Activated CD4-positive, alpha-beta T cell treated with anti-CD3 and anti-CD28 coated beads, Interleukin-2, amount 10 ng/mL, durations not matched to agents 7 days and 5 days (primary cell): ENCODE data around the gene SPON2. TPM values are rescaled to one million over a fixed set of nuclear protein-coding genes. Genes with fewer than 3 reads are reported as not detected.

Experiments used
- CTCF ChIA-PET: fragments of 350-600 bp; sonication (Branson Sonifier 250); formaldehyde crosslinking; loops from one replicate; lab custom pipeline; 2021; ENCODE audit warnings: antibody characterized with exemption; lab: Charles Lee
- POLR2A ChIA-PET: fragments of 350-600 bp; sonication (Branson Sonifier 250); formaldehyde crosslinking; loops from one replicate; lab custom pipeline; 2021; ENCODE audit warnings: antibody characterized with exemption; lab: Charles Lee
- DNase-seq: peaks from one replicate; pipeline ENCODE4 v3.0.0-alpha.2; 2020
- H3K27ac Mint-ChIP-seq: one replicate; pipeline ENCODE4 v1.8.0; 2021; ENCODE audit warnings: mild to moderate bottlenecking, moderate library complexity, mixed read lengths
- H3K27me3 Mint-ChIP-seq: one replicate; pipeline ENCODE4 v1.8.0; 2021; ENCODE audit warnings: mixed read lengths
- H3K36me3 Mint-ChIP-seq: one replicate; pipeline ENCODE4 v1.8.0; 2021; ENCODE audit warnings: low read depth, mixed read lengths
- H3K4me1 Mint-ChIP-seq: one replicate; pipeline ENCODE4 v1.8.0; 2021; ENCODE audit warnings: mixed read lengths
- H3K4me3 Mint-ChIP-seq: one replicate; pipeline ENCODE4 v1.8.0; 2021; ENCODE audit warnings: mild to moderate bottlenecking, moderate library complexity, mixed read lengths
- H3K9me3 Mint-ChIP-seq: one replicate; pipeline ENCODE4 v1.8.0; 2021; ENCODE audit warnings: mixed read lengths
- total RNA-seq, 2 experiments: library from RNA; stranded (reverse); gene quantifications; one replicate each; pipeline ENCODE4 v1.2.3, GENCODE V29; 2021

SPON2 gene
- 10 to 100 TPM; 21.5 to 28.3 TPM for total RNA-seq

GRCh38 chr4:1172228-1172851 is at the start of gene SPON2:
SPON2 (minus strand) TSS chr4:1172583.
- H3K27me3 Mint-ChIP-seq, result peaks cover 24% of the 10 kb centered on the region
- ChIA-PET CTCF (no interaction called here), POLR2A (no interaction called here)
- no peaks in the 10 kb centered on the region for H3K36me3 Mint-ChIP-seq
- H3K27ac Mint-ChIP-seq, result peak within 1 kb of the TSS; percentile 72
- DNase-seq, result no peak
- H3K9me3 Mint-ChIP-seq, result no peaks in the 10 kb centered on the region
- peak within 1 kb of the TSS; percentile 44 for H3K4me3 Mint-ChIP-seq
- peaks cover 21% of the 10 kb centered on the region for H3K4me1 Mint-ChIP-seq

DNA sequence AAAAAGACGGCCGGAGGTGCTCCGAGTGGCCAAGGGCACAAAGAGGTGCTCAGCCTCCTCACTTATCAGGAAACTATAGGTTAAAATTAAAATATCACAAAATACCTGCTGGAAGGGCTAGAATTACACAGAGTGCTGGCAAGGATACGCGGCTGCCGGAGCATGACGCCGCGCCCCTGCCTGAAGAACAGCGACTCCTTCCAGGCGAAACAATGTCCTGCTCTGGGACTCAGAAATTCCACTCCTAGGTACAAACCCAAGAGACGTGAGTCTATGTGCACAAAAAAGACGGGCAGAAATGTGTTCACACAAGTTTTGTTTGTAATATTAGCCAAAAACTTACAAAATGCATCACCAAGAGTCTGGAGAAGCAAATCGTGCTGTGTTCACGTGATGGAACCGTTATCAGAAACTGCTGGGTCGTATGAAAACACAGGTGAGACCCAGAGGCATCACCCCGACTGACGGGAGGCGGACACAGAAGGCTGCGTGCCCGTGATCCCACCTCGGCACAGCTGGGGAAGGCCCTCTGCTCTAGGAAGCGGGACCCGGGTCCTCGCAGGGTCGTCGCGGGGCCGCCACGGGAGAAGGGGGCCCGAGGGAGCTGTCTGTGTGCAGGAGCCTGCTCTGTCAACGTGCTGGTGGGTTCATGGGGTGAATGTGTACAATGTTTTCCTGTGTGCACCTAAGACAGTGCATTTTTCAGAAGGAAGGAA is 48.9 kb upstream of the SPON2 start:
- CTCF ChIA-PET, result no interaction called here
- Mint-ChIP-seq H3K4me3 (no peak overlapping the region), H3K27me3 (no peaks in the 10 kb centered on the region), H3K9me3 (no peaks in the 10 kb centered on the region), H3K4me1 (peaks cover 29% of the 10 kb centered on the region), H3K27ac (peak overlapping the region; percentile 6), H3K36me3 (peaks cover 61% of the 10 kb centered on the region)
- no peak for DNase-seq
- POLR2A ChIA-PET, result no interaction called here

- no peak for DNase-seq
- no peaks in the 10 kb centered on the region for H3K9me3 Mint-ChIP-seq
- H3K36me3 Mint-ChIP-seq, result peaks cover 63% of the 10 kb centered on the region
- CTCF ChIA-PET, result no interaction called here
- H3K27me3 Mint-ChIP-seq, result no peaks in the 10 kb centered on the region
- H3K27ac Mint-ChIP-seq, result no peak overlapping the region
- H3K4me1 Mint-ChIP-seq, result peaks cover 35% of the 10 kb centered on the region
- no peak overlapping the region for H3K4me3 Mint-ChIP-seq
- POLR2A ChIA-PET, result no interaction called here
Measured at GRCh38 chr4:1220566-1220965, 48.2 kb upstream of the SPON2 start.

DNA sequence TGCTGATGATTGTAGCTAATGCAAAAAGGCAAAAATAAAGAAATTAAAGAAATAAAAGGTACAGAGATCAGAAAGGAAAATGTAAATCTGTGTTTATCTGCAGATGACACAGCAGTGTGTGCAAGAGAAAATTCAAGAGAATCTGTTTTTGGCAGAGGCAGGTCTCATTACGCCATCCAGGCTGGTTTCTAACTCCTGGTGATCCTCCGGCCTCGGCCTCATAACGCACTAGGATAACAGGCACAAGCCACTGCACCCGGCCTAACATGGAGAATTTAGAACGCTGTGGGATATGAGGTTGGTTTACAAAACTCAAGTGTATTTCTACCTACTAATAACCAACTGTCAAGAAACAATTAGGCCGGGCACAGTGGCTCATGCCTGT is 47.2 kb upstream of the SPON2 start:
- Mint-ChIP-seq H3K27ac (peak overlapping the region; percentile 47), H3K9me3 (no peaks in the 10 kb centered on the region), H3K36me3 (peaks cover 57% of the 10 kb centered on the region), H3K27me3 (no peaks in the 10 kb centered on the region), H3K4me3 (no peak overlapping the region), H3K4me1 (peaks cover 35% of the 10 kb centered on the region)
- CTCF ChIA-PET, result no interaction called here
- POLR2A ChIA-PET, result no interaction called here
- DNase-seq, result no peak

GRCh38 chr4:1218634-1219565 is 46.5 kb upstream of the SPON2 start:
- ChIA-PET CTCF (no interaction called here), POLR2A (no interaction called here)
- Mint-ChIP-seq H3K9me3 (no peaks in the 10 kb centered on the region), H3K4me3 (no peak overlapping the region), H3K27ac (peak overlapping the region; percentile 47), H3K4me1 (peaks cover 35% of the 10 kb centered on the region), H3K36me3 (peaks cover 51% of the 10 kb centered on the region), H3K27me3 (no peaks in the 10 kb centered on the region)
- DNase-seq, result no peak

DNA sequence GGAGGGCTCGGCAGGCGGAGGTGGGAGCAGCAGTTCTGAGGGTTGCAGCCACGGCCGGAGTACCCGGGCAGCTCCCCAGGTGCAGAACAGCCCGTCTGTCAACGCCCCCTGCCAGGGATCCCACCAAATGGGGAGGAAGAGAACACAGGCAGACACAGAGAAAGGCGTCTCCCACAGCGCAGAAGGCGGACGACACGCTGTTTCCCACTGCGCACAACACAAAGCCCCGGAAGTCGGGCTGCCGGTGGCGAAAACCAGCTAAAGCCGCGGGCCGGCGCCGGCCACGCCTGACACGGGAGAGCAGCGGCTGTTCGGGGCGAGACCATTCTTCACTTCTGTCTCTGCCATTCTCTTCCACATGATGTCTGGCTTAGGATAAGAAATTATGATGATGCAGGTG is 45.0 kb upstream of the SPON2 start:
- H3K27me3 Mint-ChIP-seq, result no peaks in the 10 kb centered on the region
- ChIA-PET CTCF (interaction anchor here (0.5 to 1.6 kb wide), 6 partner anchors 12 to 121 kb away, joined by 3 to 5 read pairs (median 4); no protein-coding TSS in a partner anchor), POLR2A (interaction anchor here (1.5 kb wide), 1 partner anchor 16 kb away, joined by 4 read pairs; no protein-coding TSS in a partner anchor)
- H3K4me3 Mint-ChIP-seq, result peak overlapping the region; percentile 47
- no peak for DNase-seq
- peak overlapping the region; percentile 87 for H3K27ac Mint-ChIP-seq
- peaks cover 51% of the 10 kb centered on the region for H3K36me3 Mint-ChIP-seq
- no peaks in the 10 kb centered on the region for H3K9me3 Mint-ChIP-seq
- H3K4me1 Mint-ChIP-seq, result peaks cover 35% of the 10 kb centered on the region

GRCh38 chr4:1216869-1217294 is 44.5 kb upstream of the SPON2 start:
- Mint-ChIP-seq H3K36me3 (peaks cover 50% of the 10 kb centered on the region), H3K27me3 (no peaks in the 10 kb centered on the region)

DNA sequence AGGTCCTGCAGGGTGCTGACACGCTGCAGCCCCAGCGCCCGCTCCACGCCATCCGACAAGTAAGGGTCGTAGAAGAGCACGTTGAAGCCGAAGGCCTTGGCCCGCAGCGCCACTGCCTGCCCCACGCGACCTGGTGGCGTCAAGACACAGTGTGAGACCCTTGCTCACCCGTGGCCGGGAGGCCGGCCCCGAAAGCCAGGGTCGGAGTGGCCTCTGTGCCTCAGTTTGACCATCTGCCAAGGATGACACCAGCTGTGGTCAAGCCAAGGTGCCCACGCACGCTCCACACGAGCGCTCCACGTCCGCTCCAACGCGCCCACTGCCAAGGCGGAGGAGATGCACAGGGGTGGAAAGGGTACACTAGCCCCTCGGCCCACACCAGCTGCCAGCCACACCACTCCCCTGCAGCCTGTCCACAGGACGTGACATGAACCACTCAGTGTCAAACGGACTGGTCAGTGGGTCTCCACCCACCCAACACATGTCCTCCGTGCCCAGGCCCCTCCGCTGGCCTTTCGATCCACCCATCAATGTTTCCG is 43.8 kb upstream of the SPON2 start:
- no peaks in the 10 kb centered on the region for H3K27me3 Mint-ChIP-seq
- CTCF ChIA-PET, result interaction anchor here (1.2 to 1.8 kb wide), 4 partner anchors 10 to 35 kb away, joined by 3 to 5 read pairs (median 3); no protein-coding TSS in a partner anchor
- H3K9me3 Mint-ChIP-seq, result no peaks in the 10 kb centered on the region
- H3K4me3 Mint-ChIP-seq, result peak overlapping the region; percentile 36
- peak overlapping the region; percentile 87 for H3K27ac Mint-ChIP-seq
- peaks cover 42% of the 10 kb centered on the region for H3K36me3 Mint-ChIP-seq
- H3K4me1 Mint-ChIP-seq, result peaks cover 35% of the 10 kb centered on the region
- POLR2A ChIA-PET, result interaction anchor here (1.5 kb wide), 1 partner anchor 15 kb away, joined by 4 read pairs; no protein-coding TSS in a partner anchor
- DNase-seq, result no peak

More at GRCh38 chr4:1216869-1217294, 44.5 kb upstream of the SPON2 start:
- H3K27ac Mint-ChIP-seq, result peak overlapping the region; percentile 87
- peak overlapping the region; percentile 47 for H3K4me3 Mint-ChIP-seq
- ChIA-PET CTCF (interaction anchor here (0.5 to 1.6 kb wide), 6 partner anchors 12 to 121 kb away, joined by 3 to 5 read pairs (median 4); no protein-coding TSS in a partner anchor), POLR2A (interaction anchor here (1.5 kb wide), 1 partner anchor 16 kb away, joined by 4 read pairs; no protein-coding TSS in a partner anchor)
- DNase-seq, result peak; percentile 80
- peaks cover 35% of the 10 kb centered on the region for H3K4me1 Mint-ChIP-seq
- no peaks in the 10 kb centered on the region for H3K9me3 Mint-ChIP-seq

- Mint-ChIP-seq H3K4me1 (peaks cover 35% of the 10 kb centered on the region), H3K9me3 (no peaks in the 10 kb centered on the region), H3K27ac (peak overlapping the region; percentile 60), H3K36me3 (peaks cover 37% of the 10 kb centered on the region), H3K27me3 (no peaks in the 10 kb centered on the region), H3K4me3 (no peak overlapping the region)
- ChIA-PET CTCF (interaction anchor here (1.8 kb wide), 1 partner anchor 10 kb away, joined by 5 read pairs; no protein-coding TSS in a partner anchor), POLR2A (no interaction called here)
- no peak for DNase-seq
Measured at GRCh38 chr4:1215141-1216075, 43.0 kb upstream of the SPON2 start.

GRCh38 chr4:1214101-1215095 is 42.0 kb upstream of the SPON2 start:
- no peak for DNase-seq
- Mint-ChIP-seq H3K36me3 (peaks cover 30% of the 10 kb centered on the region), H3K27me3 (no peaks in the 10 kb centered on the region), H3K4me1 (peaks cover 32% of the 10 kb centered on the region), H3K9me3 (no peaks in the 10 kb centered on the region), H3K27ac (no peak overlapping the region), H3K4me3 (no peak overlapping the region)
- ChIA-PET POLR2A (no interaction called here), CTCF (interaction anchor here (1.0 to 1.8 kb wide), 2 partner anchors 9 to 21 kb away, joined by 3 to 5 read pairs; no protein-coding TSS in a partner anchor)
